Measurements from ENCODE around the gene FANCE. TPM values are rescaled to one million over a fixed set of nuclear protein-coding genes. Genes with fewer than 3 reads are reported as not detected.

Gene FANCE
- total RNA-seq, 1 experiment from 2014 or later = 10.4 TPM

- H3K4me3 Mint-ChIP-seq (ENCODE audit: low read depth, unreplicated experiment) = no peak overlapping the region
- no peak for DNase-seq
- H3K27ac Mint-ChIP-seq (ENCODE audit: unreplicated experiment) = no peak overlapping the region
- no peaks in the 10 kb centered on the region for H3K27me3 Mint-ChIP-seq (ENCODE audit: unreplicated experiment)
- BruUV-seq (replicated peaks) = no TSS peak
- peaks cover 49% of the 10 kb centered on the region for H3K36me3 Mint-ChIP-seq (ENCODE audit: insufficient read depth, unreplicated experiment)
- TF ChIP-seq, protein P1, sequence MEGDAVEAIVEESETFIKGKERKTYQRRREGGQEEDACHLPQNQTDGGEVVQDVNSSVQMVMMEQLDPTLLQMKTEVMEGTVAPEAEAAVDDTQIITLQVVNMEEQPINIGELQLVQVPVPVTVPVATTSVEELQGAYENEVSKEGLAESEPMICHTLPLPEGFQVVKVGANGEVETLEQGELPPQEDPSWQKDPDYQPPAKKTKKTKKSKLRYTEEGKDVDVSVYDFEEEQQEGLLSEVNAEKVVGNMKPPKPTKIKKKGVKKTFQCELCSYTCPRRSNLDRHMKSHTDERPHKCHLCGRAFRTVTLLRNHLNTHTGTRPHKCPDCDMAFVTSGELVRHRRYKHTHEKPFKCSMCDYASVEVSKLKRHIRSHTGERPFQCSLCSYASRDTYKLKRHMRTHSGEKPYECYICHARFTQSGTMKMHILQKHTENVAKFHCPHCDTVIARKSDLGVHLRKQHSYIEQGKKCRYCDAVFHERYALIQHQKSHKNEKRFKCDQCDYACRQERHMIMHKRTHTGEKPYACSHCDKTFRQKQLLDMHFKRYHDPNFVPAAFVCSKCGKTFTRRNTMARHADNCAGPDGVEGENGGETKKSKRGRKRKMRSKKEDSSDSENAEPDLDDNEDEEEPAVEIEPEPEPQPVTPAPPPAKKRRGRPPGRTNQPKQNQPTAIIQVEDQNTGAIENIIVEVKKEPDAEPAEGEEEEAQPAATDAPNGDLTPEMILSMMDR (IDR thresholded peaks at IDR 0.05; ENCODE audit: unreplicated experiment) = no peak
- intact Hi-C loops (cut with micrococcal nuclease; ENCODE audit: unreplicated experiment) = no loop called here
- H3K9me3 Mint-ChIP-seq (ENCODE audit: low read depth, unreplicated experiment) = no peaks in the 10 kb centered on the region
- peaks cover under 1% of the 10 kb centered on the region for H3K4me1 Mint-ChIP-seq (ENCODE audit: low read depth, unreplicated experiment)
- CTCF ChIA-PET = interaction anchor here (0.7 kb wide), 1 partner anchor 79 kb away, joined by 3 read pairs; no protein-coding TSS in a partner anchor
Measured at GRCh38 chr6:35478259-35478658, 26.1 kb downstream of the FANCE start.

GRCh38 chr6:35480176-35480575 is 28.0 kb downstream of the FANCE start:
- H3K9me3 Mint-ChIP-seq (ENCODE audit: low read depth, unreplicated experiment) = no peaks in the 10 kb centered on the region
- no peak for DNase-seq
- peaks cover 19% of the 10 kb centered on the region for H3K4me1 Mint-ChIP-seq (ENCODE audit: low read depth, unreplicated experiment)
- TF ChIP-seq, protein P1 (IDR thresholded peaks at IDR 0.05; ENCODE audit: unreplicated experiment) = no peak
- no peak overlapping the region for H3K27ac Mint-ChIP-seq (ENCODE audit: unreplicated experiment)
- no peaks in the 10 kb centered on the region for H3K27me3 Mint-ChIP-seq (ENCODE audit: unreplicated experiment)
- intact Hi-C loops (cut with micrococcal nuclease; ENCODE audit: unreplicated experiment) = no loop called here
- no peak overlapping the region for H3K4me3 Mint-ChIP-seq (ENCODE audit: low read depth, unreplicated experiment)
- H3K36me3 Mint-ChIP-seq (ENCODE audit: insufficient read depth, unreplicated experiment) = peaks cover 44% of the 10 kb centered on the region
- no TSS peak for BruUV-seq (replicated peaks)
- CTCF ChIA-PET = no interaction called here

GRCh38 chr6:35481226-35481625 is 29.1 kb downstream of the FANCE start:
- Mint-ChIP-seq H3K27ac (ENCODE audit: unreplicated experiment) (no peak overlapping the region), H3K36me3 (ENCODE audit: insufficient read depth, unreplicated experiment) (peaks cover 44% of the 10 kb centered on the region), H3K27me3 (ENCODE audit: unreplicated experiment) (no peaks in the 10 kb centered on the region), H3K4me3 (ENCODE audit: low read depth, unreplicated experiment) (no peak overlapping the region), H3K4me1 (ENCODE audit: low read depth, unreplicated experiment) (peaks cover 28% of the 10 kb centered on the region), H3K9me3 (ENCODE audit: low read depth, unreplicated experiment) (no peaks in the 10 kb centered on the region)
- BruUV-seq (replicated peaks) = no TSS peak
- TF ChIP-seq, protein P1 (IDR thresholded peaks at IDR 0.05; ENCODE audit: unreplicated experiment) = no peak
- intact Hi-C loops (cut with micrococcal nuclease; ENCODE audit: unreplicated experiment) = no loop called here
- CTCF ChIA-PET = interaction anchor here (0.6 kb wide), 1 partner anchor 692 kb away, joined by 5 read pairs; no protein-coding TSS in a partner anchor
- no peak for DNase-seq

GRCh38 chr6:35483062-35483461 is 30.9 kb downstream of the FANCE start:
- DNase-seq = no peak
- no TSS peak for BruUV-seq (replicated peaks)
- CTCF ChIA-PET = no interaction called here

More at GRCh38 chr6:35483062-35483461, 30.9 kb downstream of the FANCE start:
- Mint-ChIP-seq H3K9me3 (ENCODE audit: low read depth, unreplicated experiment) (no peaks in the 10 kb centered on the region), H3K27ac (ENCODE audit: unreplicated experiment) (no peak overlapping the region), H3K4me1 (ENCODE audit: low read depth, unreplicated experiment) (peaks cover 46% of the 10 kb centered on the region), H3K27me3 (ENCODE audit: unreplicated experiment) (no peaks in the 10 kb centered on the region), H3K36me3 (ENCODE audit: insufficient read depth, unreplicated experiment) (peaks cover 48% of the 10 kb centered on the region), H3K4me3 (ENCODE audit: low read depth, unreplicated experiment) (no peak overlapping the region)
- intact Hi-C loops (cut with micrococcal nuclease; ENCODE audit: unreplicated experiment) = no loop called here
- TF ChIP-seq, protein P1 (IDR thresholded peaks at IDR 0.05; ENCODE audit: unreplicated experiment) = no peak

Data from Calu3 (cell line).